SU-DHL-6 (cell line): ENCODE results near the gene TRPM2.

Experiments
- CTCF ChIP-seq: fragments of 200-600 bp; sonication (generic); IDR thresholded peaks from one replicate; pipeline ENCODE4 v1.5.1; 2017; ENCODE audit warnings: antibody characterized with exemption, mild to moderate bottlenecking, low read length, moderate library complexity; ENCODE audit not compliant: insufficient read depth, poor library complexity, severe bottlenecking
- EZH2phosphoT487 ChIP-seq: fragments of 200-600 bp; sonication (generic), shearing (Covaris generic); conservative IDR thresholded peaks from 2 replicates; pipeline ENCODE4 v1.6.1; 2018; ENCODE audit warnings: mild to moderate bottlenecking, antibody characterized with exemption, low read length, moderate library complexity, mixed read lengths

- TF ChIP-seq CTCF = no peak
- TF ChIP-seq EZH2phosphoT487 = no peak
Measured at GRCh38 chr21:44314561-44314960, 38.9 kb upstream of the TRPM2 start.
